ENCODE data around the gene DGKA. TPM values are rescaled to one million over a fixed set of nuclear protein-coding genes. Genes with fewer than 3 reads are reported as not detected.

DGKA gene
- total and polyA plus RNA-seq, 2 of the 13 experiments (the other 11 are each of a cell fraction or from before 2014, with no cell fraction given), result 2.4 to 5.4 TPM

- peak; percentile 65; the same call in 1 of the 2 replicates for TF ChIP-seq CSRNP1 (CRISPR knock-in tag; IDR thresholded peaks at IDR 0.05)
- TF ChIP-seq RBM39 (IDR thresholded peaks at IDR 0.05; ENCODE audit: low read depth, low read length, poor library complexity, severe bottlenecking), result peak; percentile 25
- no peak for TF ChIP-seq AHDC1 (CRISPR knock-in tag; IDR thresholded peaks at IDR 0.05; ENCODE audit: borderline replicate concordance)
- TF ChIP-seq ZNF292 (CRISPR knock-in tag; IDR thresholded peaks at IDR 0.05; ENCODE audit: borderline replicate concordance, low read depth), result peak; percentile 70; the same call in 1 of the 2 replicates
- peak; percentile 41 for TF ChIP-seq TFDP2 (CRISPR knock-in tag; IDR thresholded peaks at IDR 0.05)
- peak; percentile 69 for TF ChIP-seq TARDBP (CRISPR knock-in tag; IDR thresholded peaks at IDR 0.05)
- no peak for TF ChIP-seq E2F2 (CRISPR knock-in tag; IDR thresholded peaks at IDR 0.05; ENCODE audit: borderline replicate concordance)
- peak; percentile 91 for TF ChIP-seq BCL6 (CRISPR knock-in tag; IDR thresholded peaks at IDR 0.05)
- 0 out of 2 replicates have a peak, but pooled peaks have one; percentile 9 for TF ChIP-seq ZNF572 (CRISPR knock-in tag; IDR thresholded peaks at IDR 0.05)
- TF ChIP-seq ZNF350 (CRISPR knock-in tag; IDR thresholded peaks at IDR 0.05; ENCODE audit: borderline replicate concordance, low read depth), result no peak
- no peak for TF ChIP-seq SRY (CRISPR knock-in tag; IDR thresholded peaks at IDR 0.05)
- no peak for TF ChIP-seq CENPT (CRISPR knock-in tag; IDR thresholded peaks at IDR 0.05; ENCODE audit: low read depth)
- TF ChIP-seq ZBTB10 (CRISPR knock-in tag; IDR thresholded peaks at IDR 0.05; ENCODE audit: borderline replicate concordance), result no peak
- peak; percentile 92 for TF ChIP-seq POLR2G (IDR thresholded peaks at IDR 0.05; ENCODE audit: low read depth, low read length)
Observed at GRCh38 chr12:55996715-55997534, 66.0 kb downstream of the DGKA start, which contains the start of gene SUOX (continued).
